GM12878 (cell line): ENCODE measurements around the gene USE1. TPM values are rescaled to one million over a fixed set of nuclear protein-coding genes. Genes with fewer than 3 reads are reported as not detected.

Experiments
- ATAC-seq: fragments of 200-7000 bp; cut with Tn5 transposase; 3 replicates; pipeline ENCODE4 v1.9.1; 2020; ENCODE audit warnings: mild to moderate bottlenecking, moderate library complexity
- BruUV-seq: library from RNA; stranded (reverse); fragments of 400-500 nt; replicated peaks from 2 replicates; lab custom pipeline; 2021; lab: Mats Ljungman, UMichigan
- CTCF ChIA-PET: fragments of 300-600 bp; sonication (Branson Sonifier 250); formaldehyde crosslinking; extraction: SDS; loops from one replicate; lab custom pipeline; 2021; ENCODE audit warnings: inconsistent platforms; lab: Yijun Ruan, JAX
- POLR2A ChIA-PET: fragments of 350-600 bp; formaldehyde crosslinking; extraction: SDS; loops from one replicate; lab custom pipeline; 2021; ENCODE audit warnings: inconsistent platforms; lab: Charles Lee
- RAD21 ChIA-PET: fragments of 300-600 bp; sonication (Branson Sonifier 250); formaldehyde crosslinking; loops from one replicate; lab custom pipeline; 2023; ENCODE audit warnings: antibody characterized with exemption; ENCODE audit not compliant: unreplicated experiment; lab: Charles Lee
- SMC1A ChIA-PET: fragments of 300-600 bp; sonication (Branson Sonifier 250); formaldehyde crosslinking; loops from one replicate; lab custom pipeline; 2023; ENCODE audit not compliant: unreplicated experiment, uncharacterized antibody; lab: Charles Lee
- DNase-seq: peaks from one replicate; pipeline ENCODE4 v3.0.0-alpha.2; 2011; ENCODE audit warnings: low read depth, low spot score
- FAIRE-seq: peaks from 3 replicates; lab custom pipeline; 2011; peaks lifted over from hg19 to GRCh38; lab: Jason Lieb, UNC
- H2AFZ ChIP-seq: 2 replicates; pipeline ENCODE4 v1.6.0; 2011; ENCODE audit warnings: low read depth, low read length, control low read depth; ENCODE audit not compliant: control insufficient read depth
- H3K27ac ChIP-seq: 2 replicates; pipeline ENCODE4 v1.5.1; 2011; ENCODE audit warnings: control low read depth; ENCODE audit not compliant: control insufficient read depth, insufficient read depth
- H3K27me3 ChIP-seq, 2 experiments: replicated peaks in 1 of 2; 2 replicates each; pipeline versions ENCODE4 v1.6.0 to v1.6.1; 2011; ENCODE audit warnings: low read length in 1 of 2; ENCODE audit not compliant: control insufficient read depth in 2 of 2, insufficient read depth in 2 of 2
- H3K36me3 ChIP-seq, 2 experiments: 2 replicates each; pipeline ENCODE4 v1.5.1; 2011; ENCODE audit warnings: low read length in 1 of 2; ENCODE audit not compliant: control insufficient read depth in 2 of 2, insufficient read depth in 2 of 2
- H3K4me1 ChIP-seq: 2 replicates; pipeline ENCODE4 v1.6.1; 2011; ENCODE audit warnings: mild to moderate bottlenecking, low read length, moderate library complexity, mixed read lengths; ENCODE audit not compliant: control insufficient read depth, insufficient read depth
- H3K4me2 ChIP-seq: 2 replicates; pipeline ENCODE4 v1.6.0; 2011; ENCODE audit warnings: control low read depth; ENCODE audit not compliant: control insufficient read depth, insufficient read depth
- H3K4me3 ChIP-seq: fragments of 200-600 bp; sonication (generic); 2 replicates; pipeline ENCODE4 v1.5.1; 2016
- H3K79me2 ChIP-seq: 2 replicates; pipeline ENCODE4 v1.6.0; 2011; ENCODE audit warnings: low read length; ENCODE audit not compliant: control insufficient read depth, insufficient read depth
- H3K9ac ChIP-seq: 2 replicates; pipeline ENCODE4 v1.8.0; 2011; ENCODE audit warnings: low read length, control low read depth, mixed read lengths; ENCODE audit not compliant: control insufficient read depth, insufficient read depth
- H3K9me3 ChIP-seq: replicated peaks from 3 replicates; pipeline ENCODE4 v1.5.1; 2011; ENCODE audit warnings: mild to moderate bottlenecking, low read length; ENCODE audit not compliant: control insufficient read depth, insufficient read depth
- H4K20me1 ChIP-seq: 2 replicates; pipeline ENCODE4 v1.6.0; 2011; ENCODE audit not compliant: control insufficient read depth, insufficient read depth
- BMI1 ChIP-seq: fragments of 450-650 bp; IDR thresholded peaks from 2 replicates; pipeline ENCODE4 v1.6.1; 2016; ENCODE audit warnings: mild to moderate bottlenecking, moderate library complexity, borderline replicate concordance
- E2F4 ChIP-seq: IDR thresholded peaks from 2 replicates; pipeline ENCODE4 v1.6.1; 2012; ENCODE audit warnings: low read depth, low read length, improper control_type of control experiment
- FOXK2 ChIP-seq: fragments of 450-650 bp; IDR thresholded peaks from 2 replicates; pipeline ENCODE4 v1.6.1; 2017; ENCODE audit warnings: mild to moderate bottlenecking, moderate library complexity
- GABPA ChIP-seq: IDR thresholded peaks from 2 replicates; pipeline ENCODE4 v1.6.1; 2014; ENCODE audit warnings: antibody characterized with exemption, low read depth, mild to moderate bottlenecking, inconsistent platforms
- KLF5 ChIP-seq: fragments of 450-650 bp; IDR thresholded peaks from 2 replicates; pipeline ENCODE4 v1.6.1; 2014; ENCODE audit warnings: mild to moderate bottlenecking; ENCODE audit not compliant: partially characterized antibody
- MLLT1 ChIP-seq: fragments of 450-650 bp; IDR thresholded peaks from 2 replicates; pipeline ENCODE4 v1.6.1; 2016; ENCODE audit warnings: mild to moderate bottlenecking
- NFYB ChIP-seq: IDR thresholded peaks from 2 replicates; pipeline ENCODE4 v1.6.1; 2011; ENCODE audit warnings: low read depth, mild to moderate bottlenecking, low read length, improper control_type of control experiment, moderate library complexity; ENCODE audit not compliant: insufficient read depth
- NKRF ChIP-seq: fragments of 450-650 bp; conservative IDR thresholded peaks from 2 replicates; pipeline ENCODE4 v1.6.1; 2017; ENCODE audit warnings: mild to moderate bottlenecking, moderate library complexity
- NR2C2 ChIP-seq: IDR thresholded peaks from 2 replicates; pipeline ENCODE4 v1.6.1; 2011; ENCODE audit warnings: borderline replicate concordance, low read depth; ENCODE audit not compliant: control insufficient read depth, insufficient read length
- NR2F1 ChIP-seq: fragments of 450-650 bp; conservative IDR thresholded peaks from 2 replicates; pipeline ENCODE4 v1.6.1; 2017; ENCODE audit warnings: mild to moderate bottlenecking
- PAX5 ChIP-seq: IDR thresholded peaks from 2 replicates; pipeline ENCODE4 v1.6.1; 2011; ENCODE audit warnings: low read depth, low read length, borderline replicate concordance
- SMAD1 ChIP-seq: fragments of 450-650 bp; IDR thresholded peaks from 2 replicates; pipeline ENCODE4 v1.6.1; 2018; ENCODE audit warnings: mild to moderate bottlenecking, low read depth; ENCODE audit not compliant: partially characterized antibody
- SP1 ChIP-seq: IDR thresholded peaks from one replicate; pipeline ENCODE4 v1.6.1; 2011; ENCODE audit warnings: low read depth, low read length
- ZBTB11 ChIP-seq: fragments of 450-650 bp; formaldehyde crosslinking; IDR thresholded peaks from 2 replicates; pipeline ENCODE4 v1.5.0; 2022; ENCODE audit warnings: mild to moderate bottlenecking, missing genetic modification characterization
- ZNF384 ChIP-seq: IDR thresholded peaks from 2 replicates; pipeline ENCODE4 v1.6.1; 2012; ENCODE audit warnings: low read depth, mild to moderate bottlenecking, low read length, improper control_type of control experiment, borderline replicate concordance
- WGBS: methylation state at CpG from one replicate; pipeline ENCODE4 v1.1.6; 2016; ENCODE audit warnings: low lambda C conversion rate; ENCODE audit not compliant: insufficient replicate concordance, insufficient coverage; ENCODE audit errors: missing lambda C conversion rate; 5-methylcytosine and 5-hydroxymethylcytosine counted together
- in situ Hi-C: fragments of 300-500 bp; cut with MboI; formaldehyde crosslinking; loops from 9 replicates; pipeline ENCODE4 v1.14.3; 2018; ENCODE audit warnings: mixed read lengths
- intact Hi-C: fragments of 100-400 bp; cut with micrococcal nuclease; formaldehyde crosslinking; loops from one replicate; pipeline ENCODE4 v1.14.2; 2022; ENCODE audit not compliant: unreplicated experiment
- polyA plus RNA-seq, 11 experiments: library from polyadenylated mRNA; depleted of rRNA in 4 of 11; unstranded in 6 of 11; stranded (reverse) in 5 of 11; fragments of >200 nt; fragmentation: Nextera tagmentation in 4 of 11; fragmentation: Illumina TruSeq in 1 of 11; extraction: Ambion mirVana in 4 of 11; extraction: Trizol in 1 of 11; gene quantifications; 1 replicate in 1 of 11; 2 replicates in 10 of 11; pipeline versions ENCODE4 v1.2.1 to v1.2.3, GENCODE V29; 2011 to 2016; ENCODE audit warnings: inconsistent platforms in 2 of 11, missing spikeins in 2 of 11, low read depth in 1 of 11
- total RNA-seq, 4 experiments: library from RNA; depleted of rRNA in 3 of 4; stranded (reverse); fragments of >200 nt in 3 of 4; fragmentation: Illumina TruSeq in 1 of 4; extraction: Trizol in 1 of 4; gene quantifications; 2 replicates each; pipeline versions ENCODE4 v1.2.1 to v1.2.3, GENCODE V29; 2013 to 2021

Gene USE1
- total and polyA plus RNA-seq, 10 of the 15 experiments (the other 5 are each of a cell fraction or from before 2014, with no cell fraction given): 9.7 to 24.0 (median 16.1) TPM

- no peak overlapping the region for H3K4me2 ChIP-seq
- no peak for ATAC-seq
- no peak for TF ChIP-seq GABPA
- TF ChIP-seq E2F4: no peak
- no peak for TF ChIP-seq BMI1
- TF ChIP-seq NR2C2: no peak
- TF ChIP-seq ZBTB11 (CRISPR knock-in tag): no peak
- TF ChIP-seq NFYB: no peak
- no peak for TF ChIP-seq SMAD1
- TF ChIP-seq KLF5: no peak
- no peak for TF ChIP-seq NKRF
- TF ChIP-seq PAX5: no peak
- no peak for TF ChIP-seq NR2F1
- no peak for TF ChIP-seq FOXK2
- TF ChIP-seq MLLT1: no peak
- no peak for TF ChIP-seq SP1
- no peak for TF ChIP-seq ZNF384
Observed at GRCh38 chr19:17248011-17248776, 33.0 kb downstream of the USE1 start.

More at GRCh38 chr19:17248011-17248776, 33.0 kb downstream of the USE1 start:
- no TSS peak for BruUV-seq
- DNase-seq (no peak), FAIRE-seq (no peak)
- no peak overlapping the region for H3K4me3 ChIP-seq
- H3K4me1 ChIP-seq: peaks cover 9% of the 10 kb centered on the region
- WGBS: 63% methylated on average over 21 of the region's 21 CpGs
- ChIA-PET SMC1A (interaction anchor here (1.1 kb wide), 1 partner anchor 164 kb away, joined by 3 read pairs; no protein-coding TSS in a partner anchor), CTCF (interaction anchor here (1.1 to 3.8 kb wide), 3 partner anchors 12 to 34 kb away, joined by 3 to 17 read pairs (median 7); partner anchors contain the start of genes ANKLE1 and USHBP1), RAD21 (interaction anchor here (1.2 kb wide), 1 partner anchor 19 kb away, joined by 3 read pairs; the partner anchor contains the start of gene BABAM1), POLR2A (interaction anchor here (0.5 to 0.7 kb wide), 2 partner anchors 170 to 226 kb away, joined by 3 read pairs; no protein-coding TSS in a partner anchor)
- no peak overlapping the region for H3K27ac ChIP-seq
- H4K20me1 ChIP-seq: no peaks in the 10 kb centered on the region
- H3K27me3 ChIP-seq: no peaks in the 10 kb centered on the region
- no peak overlapping the region for H2AFZ ChIP-seq
- intact Hi-C loops (no loop called here), in situ Hi-C loops (no loop called here)
- H3K9me3 ChIP-seq: no peaks in the 10 kb centered on the region
- H3K9ac ChIP-seq: no peak overlapping the region
- no peaks in the 10 kb centered on the region for H3K36me3 ChIP-seq
- H3K79me2 ChIP-seq: peaks cover 7% of the 10 kb centered on the region
